Measurements from ENCODE around the gene CDC123. TPM values are rescaled to one million over a fixed set of nuclear protein-coding genes. Genes with fewer than 3 reads are reported as not detected.

Gene CDC123
- total RNA-seq, 1 donor from 2014 or later, result 107 TPM

- no peak for FAIRE-seq
- TF ChIP-seq EZH2 (IDR thresholded peaks at IDR 0.05; ENCODE audit: insufficient read depth, low read length), result no peak
- TF ChIP-seq CTCF (IDR thresholded peaks at IDR 0.05; ENCODE audit: insufficient read depth, low read depth, low read length), result no peak
- Histone ChIP-seq H3K27ac (ENCODE audit: low read depth, low read length) (no peak overlapping the region), H3K9me3 (ENCODE audit: insufficient read depth, low read depth, low read length) (no peaks in the 10 kb centered on the region), H2AFZ (ENCODE audit: low read depth, low read length) (no peak overlapping the region), H3K4me1 (ENCODE audit: insufficient read depth, low read length) (no peaks in the 10 kb centered on the region), H3K4me2 (ENCODE audit: low read length) (no peak overlapping the region), H3K27me3 (ENCODE audit: insufficient read depth, low read length) (no peaks in the 10 kb centered on the region), H3K36me3 (ENCODE audit: insufficient read depth, low read length) (peaks cover 17% of the 10 kb centered on the region), H4K20me1 (ENCODE audit: insufficient read depth, low read length) (no peaks in the 10 kb centered on the region), H3K4me3 (ENCODE audit: insufficient read depth, low read depth, low read length) (no peak overlapping the region), H3K9ac (ENCODE audit: low read length) (no peak overlapping the region), H3K79me2 (ENCODE audit: insufficient read depth, low read length) (no peaks in the 10 kb centered on the region)
- Mint-ChIP-seq H3K4me3 (ENCODE audit: unreplicated experiment) (no peak overlapping the region), H3K27me3 (ENCODE audit: low read depth, unreplicated experiment) (no peaks in the 10 kb centered on the region), H3K27ac (ENCODE audit: unreplicated experiment) (no peak overlapping the region), H3K9me3 (ENCODE audit: unreplicated experiment) (no peaks in the 10 kb centered on the region), H3K4me1 (ENCODE audit: low read depth, unreplicated experiment) (no peaks in the 10 kb centered on the region), H3K36me3 (ENCODE audit: low read depth, unreplicated experiment) (peaks cover 17% of the 10 kb centered on the region)
- DNase-seq (ENCODE audit: low read depth), result no peak
These were observed 35.3 kb upstream of the CDC123 start for GRCh38 chr10:12160664-12161063.

DNA sequence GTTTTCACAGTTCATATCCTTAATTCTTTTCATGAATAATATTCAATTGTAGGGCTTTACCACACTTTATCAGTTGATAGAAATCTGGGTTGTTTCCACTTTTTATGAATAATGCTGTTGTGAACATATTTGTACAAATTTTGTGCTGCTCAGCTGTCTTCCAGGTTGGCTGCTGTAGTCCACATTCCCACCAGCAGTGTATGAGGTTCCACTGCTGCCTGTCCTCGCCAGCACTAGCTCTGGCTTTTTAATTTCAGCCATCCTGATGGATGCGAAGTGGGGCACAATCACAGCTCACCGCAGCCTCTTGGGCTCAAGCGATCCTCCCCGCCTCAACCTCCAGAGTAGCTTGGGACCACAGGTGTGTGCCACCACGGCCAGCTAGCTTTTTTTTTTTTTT, 33.1 kb upstream of the CDC123 start:
- no peaks in the 10 kb centered on the region for H3K27me3 Mint-ChIP-seq (ENCODE audit: low read depth, unreplicated experiment)

More for the DNA sequence above, 33.1 kb upstream of the CDC123 start:
- Histone ChIP-seq H3K79me2 (ENCODE audit: insufficient read depth, low read length) (no peaks in the 10 kb centered on the region), H3K4me1 (ENCODE audit: insufficient read depth, low read length) (no peaks in the 10 kb centered on the region), H3K36me3 (ENCODE audit: insufficient read depth, low read length) (peaks cover 28% of the 10 kb centered on the region), H3K27me3 (ENCODE audit: insufficient read depth, low read length) (no peaks in the 10 kb centered on the region), H3K4me3 (ENCODE audit: insufficient read depth, low read depth, low read length) (no peak overlapping the region), H3K9me3 (ENCODE audit: insufficient read depth, low read depth, low read length) (no peaks in the 10 kb centered on the region), H2AFZ (ENCODE audit: low read depth, low read length) (no peak overlapping the region), H4K20me1 (ENCODE audit: insufficient read depth, low read length) (no peaks in the 10 kb centered on the region), H3K4me2 (ENCODE audit: low read length) (no peak overlapping the region), H3K27ac (ENCODE audit: low read depth, low read length) (no peak overlapping the region), H3K9ac (ENCODE audit: low read length) (no peak overlapping the region)
- DNase-seq (ENCODE audit: low read depth), result no peak
- no peaks in the 10 kb centered on the region for H3K4me1 Mint-ChIP-seq (ENCODE audit: low read depth, unreplicated experiment)
- H3K36me3 Mint-ChIP-seq (ENCODE audit: low read depth, unreplicated experiment), result peaks cover 19% of the 10 kb centered on the region
- H3K27ac Mint-ChIP-seq (ENCODE audit: unreplicated experiment), result no peak overlapping the region
- H3K4me3 Mint-ChIP-seq (ENCODE audit: unreplicated experiment), result no peak overlapping the region
- no peak for FAIRE-seq
- TF ChIP-seq CTCF (IDR thresholded peaks at IDR 0.05; ENCODE audit: insufficient read depth, low read depth, low read length), result no peak
- TF ChIP-seq EZH2 (IDR thresholded peaks at IDR 0.05; ENCODE audit: insufficient read depth, low read length), result no peak
- no peaks in the 10 kb centered on the region for H3K9me3 Mint-ChIP-seq (ENCODE audit: unreplicated experiment)

Data from astrocyte (in vitro differentiated cells and primary cell).